ENCODE data around the gene NLGN1. TPM values are rescaled to one million over a fixed set of nuclear protein-coding genes. Genes with fewer than 3 reads are reported as not detected.

The NLGN1 gene
- total and polyA plus RNA-seq, 2 of the 8 experiments (the other 6 are each of a cell fraction or from before 2014, with no cell fraction given) = 7.8 to 14.8 TPM

- TF ChIP-seq SP2 (IDR thresholded peaks at IDR 0.05; ENCODE audit: low read length) (no peak), CHD2 (IDR thresholded peaks at IDR 0.05; ENCODE audit: low read length) (no peak), CHD7 (IDR thresholded peaks at IDR 0.05; ENCODE audit: insufficient replicate concordance, low read length) (no peak), PHF8 (conservative IDR thresholded peaks at IDR 0.05; ENCODE audit: low read depth, low read length) (no peak), GTF2F1 (IDR thresholded peaks at IDR 0.05; ENCODE audit: borderline replicate concordance, low read depth, low read length) (no peak)
These were observed 548.3 kb downstream of the NLGN1 start (continued) for GRCh38 chr3:173945806-173946205.
